ENCODE measurements around the gene HECTD4. TPM values are rescaled to one million over a fixed set of nuclear protein-coding genes. Genes with fewer than 3 reads are reported as not detected.
"Not testable (repeated sequence)": the region's sequence is repeated elsewhere in the genome, so short reads cannot be mapped to it uniquely, and the experiment has no call there.

Gene HECTD4
- total RNA-seq, 1 experiment from 2014 or later = 31.2 TPM

GRCh38 chr12:112159146-112159541, 223.1 kb downstream of the HECTD4 start:
- Histone ChIP-seq H4K20me1 (ENCODE audit: insufficient read depth) (no peaks in the 10 kb centered on the region), H2AFZ (ENCODE audit: low read depth, low read length, poor library complexity, severe bottlenecking) (no peak overlapping the region), H3K9me3 (ENCODE audit: control insufficient read depth in 1 of 2, insufficient read depth in 1 of 2, low read depth in 1 of 2, low read length in 2 of 2) (no peaks in the 10 kb centered on the region), H3K36me3 (ENCODE audit: control insufficient read depth in 1 of 2, insufficient read depth in 2 of 2, low read length in 2 of 2) (peaks cover 0 to 9% of the 10 kb centered on the region in 2 experiments; a peak in 2 of 4 replicates), H3K4me2 (ENCODE audit: low read length) (no peak overlapping the region), H3K9ac (ENCODE audit: low read length) (no peak overlapping the region), H3K79me2 (ENCODE audit: insufficient read depth, low read length) (no peaks in the 10 kb centered on the region), H3K4me3 (replicated peaks in 1 of 2; ENCODE audit: low read depth in 1 of 2, low read length in 2 of 2) (no peak overlapping the region), H3K4me1 (ENCODE audit: control insufficient read depth in 1 of 2, insufficient read depth in 2 of 2, low read length in 2 of 2) (no peaks in the 10 kb centered on the region), H3K9me2 (ENCODE audit: insufficient read depth) (no peaks in the 10 kb centered on the region), H3K27ac (ENCODE audit: low read depth, low read length) (no peak overlapping the region), H3K27me3 (ENCODE audit: insufficient read depth, low read length) (no peaks in the 10 kb centered on the region)
- intact Hi-C loops (cut with micrococcal nuclease) = no loop called here
- ATAC-seq = no peak
- TF ChIP-seq ZBTB33 (IDR thresholded peaks at IDR 0.05; ENCODE audit: extremely low read depth, insufficient replicate concordance, low read length) (no peak), ZNF274 (IDR thresholded peaks at IDR 0.05; ENCODE audit: low read depth, low read length) (no peak), ELF1 (IDR thresholded peaks at IDR 0.05; ENCODE audit: borderline replicate concordance, low read depth) (no peak), EGR1 (IDR thresholded peaks at IDR 0.05; ENCODE audit: low read depth) (no peak)
- ChIA-PET RAD21 (ENCODE audit: low non-redundant PET in 1 of 2, low total read pairs in 2 of 2, uncharacterized antibody in 2 of 2, unreplicated experiment in 2 of 2) (no interaction called here), CTCF (no interaction called here), POLR2A (no interaction called here)
- no peak for DNase-seq (ENCODE audit: low read depth, low spot score)
- BruUV-seq (replicated peaks) = no TSS peak

DNA sequence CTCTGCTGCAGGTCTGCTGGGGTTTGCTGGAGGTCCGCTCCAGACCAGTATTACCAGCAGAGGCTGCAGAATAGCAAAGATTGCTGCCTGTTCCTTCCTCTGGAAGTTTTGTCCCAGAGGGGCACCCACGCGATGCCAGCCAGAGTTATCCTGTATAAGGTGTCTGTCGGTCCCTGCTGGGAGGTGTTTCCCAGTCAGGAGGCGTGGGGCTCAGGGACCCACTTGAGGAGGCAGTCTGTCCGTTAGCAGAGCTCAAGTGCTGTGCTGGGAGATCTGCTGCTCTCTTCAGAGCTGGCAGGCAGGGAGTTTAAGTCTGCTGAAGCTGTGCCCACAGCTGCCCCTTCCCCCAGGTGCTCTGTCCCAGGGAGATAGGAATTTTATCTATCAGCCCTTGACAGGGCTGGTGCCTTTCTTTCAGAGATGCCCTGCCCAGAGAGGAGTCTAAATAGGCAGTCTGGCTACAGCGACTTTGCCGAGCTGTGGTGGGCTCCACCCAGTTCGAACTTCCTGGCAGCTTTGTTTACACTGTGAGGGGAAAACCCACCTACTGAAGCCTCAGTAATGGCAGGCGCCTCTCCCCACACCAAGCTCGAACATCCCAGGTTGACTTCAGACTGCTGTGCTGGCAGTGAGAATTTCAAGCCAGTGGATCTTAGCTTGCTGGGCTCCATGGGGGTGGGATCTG, 223.6 kb downstream of the HECTD4 start:
- H3K9me3 ChIP-seq (ENCODE audit: control insufficient read depth in 1 of 2, insufficient read depth in 1 of 2, low read depth in 1 of 2, low read length in 2 of 2); H2AFZ ChIP-seq (ENCODE audit: low read depth, low read length, poor library complexity, severe bottlenecking); H3K4me2 ChIP-seq (ENCODE audit: low read length); ATAC-seq; H3K36me3 ChIP-seq (ENCODE audit: control insufficient read depth in 1 of 2, insufficient read depth in 2 of 2, low read length in 2 of 2); H3K27me3 ChIP-seq (ENCODE audit: insufficient read depth, low read length); H3K27ac ChIP-seq (ENCODE audit: low read depth, low read length); H3K4me1 ChIP-seq (ENCODE audit: control insufficient read depth in 1 of 2, insufficient read depth in 2 of 2, low read length in 2 of 2); H3K9me2 ChIP-seq (ENCODE audit: insufficient read depth); RAD21 ChIA-PET (ENCODE audit: low non-redundant PET in 1 of 2, low total read pairs in 2 of 2, uncharacterized antibody in 2 of 2, unreplicated experiment in 2 of 2); POLR2A ChIA-PET; H4K20me1 ChIP-seq (ENCODE audit: insufficient read depth); H3K79me2 ChIP-seq (ENCODE audit: insufficient read depth, low read length); intact Hi-C loops (cut with micrococcal nuclease); BruUV-seq (replicated peaks); DNase-seq (ENCODE audit: low read depth, low spot score); H3K9ac ChIP-seq (ENCODE audit: low read length); CTCF ChIA-PET; H3K4me3 ChIP-seq (replicated peaks in 1 of 2; ENCODE audit: low read depth in 1 of 2, low read length in 2 of 2): not testable (repeated sequence)
